SKM-1 (cell line): ENCODE results near the gene ZDHHC8.

Experiments used
- DNase-seq: peaks from one replicate; lab custom pipeline; 2025; ENCODE audit not compliant: unreplicated experiment; lab: John Stamatoyannopoulos, UW

Gene ZDHHC8

GRCh38 chr22:20142711-20143621 lies 11.4 kb downstream of the ZDHHC8 start:
- DNase-seq: no peak

GRCh38 chr22:20143883-20144665 lies 12.5 kb downstream of the ZDHHC8 start:
- DNase-seq: no peak

- no peak for DNase-seq
Measured at GRCh38 chr22:20145206-20145831, 13.7 kb downstream of the ZDHHC8 start.

DNA sequence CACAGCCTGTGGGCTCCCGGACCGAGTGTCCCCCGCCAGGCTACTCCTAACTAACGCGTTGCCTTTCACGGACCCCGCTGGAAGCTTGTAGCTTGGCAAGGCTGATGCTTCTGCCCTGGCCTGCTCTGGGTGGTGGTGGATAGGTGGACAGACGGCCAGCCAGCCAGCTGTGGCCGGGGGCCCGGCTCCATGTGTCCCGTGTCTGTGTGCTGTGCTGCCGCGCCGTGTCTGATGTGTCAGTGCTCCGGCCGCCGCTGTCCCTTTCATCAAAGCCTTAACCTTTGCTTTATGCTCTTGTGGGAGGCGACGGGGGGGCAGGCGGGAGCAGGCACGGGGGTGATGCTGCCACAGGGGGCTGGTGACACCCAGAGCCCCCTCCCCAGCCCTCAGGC lies 14.2 kb downstream of the ZDHHC8 start:
- no peak for DNase-seq

GRCh38 chr22:20146777-20147176 lies 15.2 kb downstream of the ZDHHC8 start:
- DNase-seq: no peak

DNA sequence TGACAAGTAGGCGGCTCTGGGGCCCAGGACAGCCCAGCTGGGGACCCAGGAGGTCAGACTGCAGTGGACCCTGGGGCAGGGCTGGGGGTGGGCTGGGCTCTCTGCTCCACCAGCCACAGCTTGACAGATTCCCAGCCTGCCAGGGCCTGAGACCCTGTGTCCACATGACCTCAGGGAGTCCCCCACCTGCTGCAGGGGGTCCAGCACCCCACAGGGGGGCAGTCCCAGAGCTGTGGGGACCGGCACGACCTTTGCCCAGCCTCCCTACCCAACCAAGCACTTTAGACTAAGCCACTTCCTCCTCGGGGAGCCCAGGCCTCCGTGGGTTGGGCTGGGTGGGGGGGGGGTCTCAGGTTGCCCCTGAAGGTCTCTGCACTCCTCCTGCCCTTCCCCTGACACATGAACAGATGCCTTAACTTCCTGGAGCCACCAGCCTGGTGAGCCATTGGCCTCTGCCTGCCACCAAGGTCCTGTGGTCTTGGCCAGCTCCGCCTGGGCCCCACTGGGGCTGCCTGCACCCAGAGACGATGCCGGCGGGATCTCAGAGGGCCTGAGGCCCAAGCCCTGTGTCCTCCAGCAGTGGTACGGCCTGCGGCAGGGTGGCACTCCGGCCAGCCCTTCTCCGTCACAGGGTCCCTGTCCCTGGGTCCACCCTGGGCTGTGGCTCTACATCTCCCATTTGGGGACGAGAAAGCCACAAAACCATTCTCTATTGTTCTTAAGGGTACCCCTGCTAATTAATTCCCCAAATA lies 15.8 kb downstream of the ZDHHC8 start:
- DNase-seq: no peak

- DNase-seq: no peak
Measured at GRCh38 chr22:20148414-20148813, 16.8 kb downstream of the ZDHHC8 start.

DNA sequence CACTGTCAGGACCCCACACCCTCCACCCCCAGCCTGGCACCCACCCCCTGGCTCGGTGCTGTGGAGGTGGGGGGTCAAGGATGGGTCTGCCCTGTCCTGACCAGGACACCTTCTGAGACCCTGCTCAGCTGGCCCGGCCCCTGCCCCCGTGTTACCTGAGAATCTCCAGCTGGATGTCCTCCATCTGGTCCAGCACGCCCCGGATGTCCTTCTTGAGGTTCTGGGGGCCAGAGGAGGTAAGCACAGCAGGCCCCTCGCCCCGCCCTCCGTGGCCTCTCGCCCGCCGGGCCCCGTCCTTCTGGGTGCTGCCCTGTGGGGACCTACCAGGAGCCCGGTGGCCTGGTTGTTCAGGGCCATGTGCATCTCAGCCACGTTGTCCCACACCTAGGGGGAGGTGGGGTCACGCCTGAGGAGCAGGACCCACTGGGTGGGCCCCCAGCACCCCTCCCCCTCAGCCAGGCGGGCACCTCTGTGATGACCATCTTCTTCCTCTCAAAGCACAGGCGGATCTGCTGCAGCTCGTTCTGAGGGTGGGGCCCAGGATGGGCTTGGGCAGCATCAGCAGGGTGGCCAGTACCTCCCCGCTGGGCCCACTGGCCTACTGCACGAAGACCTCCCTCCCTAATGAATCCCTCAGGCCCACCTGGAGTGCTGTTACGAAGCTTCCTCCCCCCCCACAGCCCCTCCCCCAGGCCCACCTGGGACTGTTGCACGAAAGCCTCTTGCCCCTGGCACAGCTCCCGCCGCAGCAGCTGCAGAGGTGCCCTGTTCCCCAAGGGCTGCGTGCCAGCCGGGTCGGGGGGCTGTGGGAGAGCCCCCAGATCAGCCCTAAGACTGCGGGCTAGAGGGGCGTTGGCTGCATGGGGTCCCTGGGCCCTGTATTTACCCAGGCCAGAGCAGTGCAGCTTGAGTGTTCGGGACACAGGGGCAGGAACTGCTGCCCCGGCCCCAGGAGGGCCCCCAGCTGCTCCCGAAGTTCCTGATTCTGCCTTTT lies 17.9 kb downstream of the ZDHHC8 start:
- no peak for DNase-seq

DNA sequence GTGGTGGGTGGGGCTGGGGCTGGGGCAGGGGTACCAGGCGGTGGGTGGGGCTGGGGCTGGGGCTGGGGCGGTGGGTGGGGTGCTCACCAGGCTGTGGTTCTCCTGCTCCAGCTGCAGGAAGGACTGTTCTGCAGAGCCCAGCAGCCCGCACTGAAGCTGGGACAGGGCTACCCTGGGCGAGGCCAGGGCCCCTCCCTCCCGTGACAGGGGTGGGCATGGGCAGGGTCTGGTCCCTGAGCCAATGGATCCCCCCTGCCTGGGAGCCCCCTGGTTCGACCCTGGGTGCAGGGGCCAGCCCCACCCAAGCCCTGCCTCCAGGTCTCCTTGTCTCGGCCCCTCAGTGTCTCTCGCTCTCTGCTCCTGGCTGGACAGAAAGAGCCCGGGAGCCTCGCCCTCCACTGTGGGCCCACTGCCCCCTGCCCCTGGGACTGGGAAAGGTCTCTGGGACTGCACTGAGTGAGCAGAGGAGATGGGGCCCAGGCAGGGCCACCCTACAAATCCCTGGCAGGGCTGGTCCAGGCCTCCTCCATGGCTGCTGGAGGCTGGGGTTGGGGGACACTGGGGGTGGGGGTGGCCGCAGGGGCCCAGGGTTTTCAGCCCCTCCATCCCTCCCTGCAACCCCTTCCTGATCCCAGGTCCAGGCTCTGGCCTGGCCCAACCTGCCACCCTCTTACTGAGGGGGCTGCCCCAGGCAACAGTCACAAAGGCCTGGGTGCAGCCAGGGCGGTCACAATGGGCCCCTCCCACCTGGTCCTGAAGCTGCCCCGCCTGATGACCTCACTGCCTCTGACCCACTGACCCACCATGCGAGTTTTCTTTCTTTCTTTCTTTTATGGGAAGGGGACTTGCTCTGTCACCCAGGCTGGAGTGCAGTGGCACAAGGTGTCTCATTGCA lies 19.0 kb downstream of the ZDHHC8 start, which contains the start of gene CCDC188:
Gene CCDC188 (minus strand): TSS at position 675 of the 895 bp plus-strand sequence. CDS start 69 bp downstream, at position 606.
- no peak for DNase-seq

DNA sequence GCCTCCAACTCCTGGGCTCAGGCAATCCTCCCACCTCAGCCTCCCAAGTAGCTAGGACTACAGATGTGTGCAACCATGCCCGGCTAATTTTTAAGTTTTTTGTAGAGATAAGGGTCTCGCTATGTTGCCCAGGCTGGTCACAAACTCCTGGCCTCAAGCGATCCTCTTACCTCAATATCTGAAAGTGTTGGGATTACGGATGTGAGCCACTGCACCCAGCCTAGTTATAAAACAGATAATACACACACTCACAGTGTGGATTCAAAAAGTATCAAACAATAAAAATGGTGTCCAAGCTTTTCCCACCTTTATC lies 19.6 kb downstream of the ZDHHC8 start:
- DNase-seq: no peak

DNA sequence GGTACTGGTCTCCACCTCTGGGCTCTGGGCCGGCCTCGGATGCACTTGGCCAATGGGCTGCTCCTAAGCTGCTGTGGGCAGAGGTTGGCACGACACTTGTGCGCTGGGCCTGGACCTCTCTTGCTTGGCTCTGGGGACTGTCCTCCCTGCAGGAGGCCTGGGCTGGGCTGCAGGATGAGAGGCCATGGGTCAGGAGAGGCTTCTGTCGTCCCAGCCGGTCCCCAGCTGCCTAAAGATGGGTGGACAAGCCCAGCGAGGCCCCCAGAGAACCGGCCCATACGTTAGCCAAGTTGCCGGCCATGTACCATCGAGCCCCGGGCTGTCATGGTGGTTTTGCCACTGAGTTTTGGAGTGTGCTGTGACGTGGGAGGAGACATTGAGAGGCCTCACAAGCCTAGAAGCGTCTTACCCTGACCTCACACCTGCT lies 20.9 kb downstream of the ZDHHC8 start:
- DNase-seq: no peak

DNA sequence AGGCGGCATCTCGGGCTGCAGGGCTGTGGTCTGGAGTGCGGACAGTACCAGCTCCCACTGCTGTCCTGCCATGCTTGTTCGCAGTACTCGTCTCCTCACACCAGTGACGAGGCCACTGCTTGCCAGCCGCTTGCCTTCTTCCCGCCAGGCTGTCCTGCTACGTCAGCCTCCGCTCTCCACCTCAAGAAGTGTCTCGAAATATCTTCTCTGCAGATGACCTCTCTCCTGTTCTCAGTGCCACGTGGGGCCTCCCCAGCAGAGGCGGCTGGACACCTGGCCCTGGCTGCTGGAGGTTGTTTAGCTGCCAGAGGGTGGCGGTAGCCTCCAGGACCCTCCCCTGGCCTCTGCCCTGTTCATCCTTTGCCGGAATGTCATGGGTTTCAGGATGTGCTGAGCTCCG lies 22.3 kb downstream of the ZDHHC8 start:
- no peak for DNase-seq

DNA sequence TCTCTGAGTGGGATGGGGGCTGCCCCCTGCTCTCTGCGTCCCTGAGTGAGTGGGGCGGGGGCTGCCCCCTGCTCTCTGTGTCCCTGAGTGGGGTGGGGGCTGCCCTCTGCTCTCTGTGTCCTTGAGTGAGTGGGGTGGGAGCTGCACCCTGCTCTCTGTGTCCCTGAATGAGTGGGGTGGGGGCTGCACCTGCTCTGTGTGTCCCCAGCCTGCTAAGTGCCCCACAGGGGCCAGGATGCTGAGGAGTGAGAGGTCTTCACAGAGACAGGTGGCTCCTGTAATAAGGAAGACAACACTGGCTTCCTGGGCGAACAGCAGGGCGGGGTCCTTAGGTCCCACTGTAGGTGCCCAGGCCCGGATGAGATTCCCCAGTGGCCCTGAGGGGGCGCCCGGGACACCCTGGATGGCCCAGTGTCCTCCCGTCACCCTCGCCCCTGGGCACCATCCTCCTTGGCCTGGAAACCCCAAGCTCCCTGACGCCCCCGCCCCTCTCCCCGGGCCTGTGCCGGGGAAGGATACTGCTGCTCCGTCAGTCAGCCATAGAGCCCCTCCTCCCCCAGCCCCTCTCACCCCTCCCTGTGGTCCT lies 23.1 kb downstream of the ZDHHC8 start:
- no peak for DNase-seq

DNA sequence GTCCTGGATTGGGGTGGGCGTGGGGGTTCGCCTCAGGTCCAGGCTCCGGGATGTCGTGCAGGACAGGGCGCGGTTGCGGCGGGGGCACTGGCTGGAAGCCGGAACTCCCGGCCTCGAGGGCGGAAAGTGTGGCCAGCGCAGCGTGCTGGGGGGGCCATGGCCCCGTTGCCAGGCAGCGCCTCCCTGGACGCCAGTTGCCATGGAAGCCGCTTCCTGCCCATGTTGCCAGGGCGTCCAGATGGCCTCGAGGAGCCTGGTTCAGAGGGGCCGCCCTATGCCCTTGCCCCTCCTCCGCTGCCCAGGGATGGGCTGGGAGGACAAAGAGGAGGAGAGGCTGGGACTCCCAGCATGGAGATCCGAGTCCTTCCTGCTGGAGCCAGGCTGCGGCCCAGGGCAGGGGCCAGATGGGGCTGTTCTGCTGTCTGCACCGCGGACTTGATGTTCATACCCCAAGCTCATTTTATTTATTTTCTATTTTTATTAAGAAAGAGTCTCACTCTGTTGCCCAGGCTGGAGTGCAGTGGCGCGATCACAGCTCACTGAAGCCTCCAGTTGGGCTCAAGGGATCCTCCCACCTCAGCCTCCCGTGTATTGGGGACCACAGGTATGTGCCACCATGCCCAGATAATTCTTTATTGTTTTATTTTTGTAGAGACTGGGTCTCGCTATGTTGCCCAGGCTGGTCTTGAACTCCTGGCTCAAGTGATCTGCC lies 23.9 kb downstream of the ZDHHC8 start:
- DNase-seq: no peak

- no peak for DNase-seq
Measured at GRCh38 chr22:20156042-20156389, 24.4 kb downstream of the ZDHHC8 start.

- DNase-seq: peak; percentile 15
Measured at GRCh38 chr22:20156611-20157429, 25.2 kb downstream of the ZDHHC8 start.
